ENCODE results near the gene AP3M1.

AP3M1 gene

GRCh38 chr10:74186678-74187077, 36.0 kb upstream of the AP3M1 start:
- ChIA-PET CTCF (interaction anchor here (0.6 kb wide), 1 partner anchor 36 kb away, joined by 4 read pairs; no protein-coding TSS in a partner anchor), POLR2A (no interaction called here)
- Histone ChIP-seq H3K4me3 (ENCODE audit: low read depth, low read length) (no peak overlapping the region), H3K9me3 (ENCODE audit: control insufficient read depth, insufficient read depth, low read depth, low read length) (no peaks in the 10 kb centered on the region), H3K4me1 (ENCODE audit: control insufficient read depth, insufficient read depth, low read length) (peaks cover 14% of the 10 kb centered on the region), H3K36me3 (ENCODE audit: control insufficient read depth in 2 of 2, insufficient read depth in 1 of 2, low read length in 2 of 2) (no peaks in the 10 kb centered on the region), H3K27ac (ENCODE audit: extremely low read depth, low read depth, low read length) (no peak overlapping the region)
- TF ChIP-seq PRDM1 (tag by site-specific recombination; IDR thresholded peaks at IDR 0.05) (peak; percentile 34), ZNF362 (tag by site-specific recombination; IDR thresholded peaks at IDR 0.05) (0 out of 2 replicates have a peak, but pooled peaks have one; percentile 25), ZNF571 (tag by site-specific recombination; IDR thresholded peaks at IDR 0.05) (no peak), WT1 (tag by site-specific recombination; IDR thresholded peaks at IDR 0.05) (no peak), SCRT1 (tag by site-specific recombination; IDR thresholded peaks at IDR 0.05; ENCODE audit: borderline replicate concordance) (peak; percentile 20; the same call in 1 of the 2 replicates), ZNF394 (tag by site-specific recombination; IDR thresholded peaks at IDR 0.05; ENCODE audit: borderline replicate concordance) (no peak), SCRT2 (tag by site-specific recombination; IDR thresholded peaks at IDR 0.05) (peak; percentile 83)

- H3K4me1 ChIP-seq (ENCODE audit: control insufficient read depth, insufficient read depth, low read length), result peaks cover 8% of the 10 kb centered on the region
- no peaks in the 10 kb centered on the region for H3K9me3 ChIP-seq (ENCODE audit: control insufficient read depth, insufficient read depth, low read depth, low read length)
- no peaks in the 10 kb centered on the region for H3K36me3 ChIP-seq (ENCODE audit: control insufficient read depth in 2 of 2, insufficient read depth in 1 of 2, low read length in 2 of 2)
- POLR2A ChIA-PET, result no interaction called here
- H3K4me3 ChIP-seq (ENCODE audit: low read depth, low read length), result no peak overlapping the region
- no peak overlapping the region for H3K27ac ChIP-seq (ENCODE audit: extremely low read depth, low read depth, low read length)
- CTCF ChIA-PET, result interaction anchor here (0.8 to 1.8 kb wide), 3 partner anchors 34 to 1131 kb away, joined by 3 to 5 read pairs (median 4); no protein-coding TSS in a partner anchor
- TF ChIP-seq RBAK (tag by site-specific recombination; IDR thresholded peaks at IDR 0.05) (no peak), ZNF433 (tag by site-specific recombination; IDR thresholded peaks at IDR 0.05; ENCODE audit: low read depth) (no peak), ZNF398 (tag by site-specific recombination; IDR thresholded peaks at IDR 0.05) (no peak), ATF2 (tag by site-specific recombination; IDR thresholded peaks at IDR 0.05; ENCODE audit: low read depth) (peak; percentile 82), ZFP3 (tag by site-specific recombination; IDR thresholded peaks at IDR 0.05; ENCODE audit: low read depth) (no peak), ZBTB21 (tag by site-specific recombination; IDR thresholded peaks at IDR 0.05) (0 out of 2 replicates have a peak, but pooled peaks have one; percentile 31), ZNF843 (tag by site-specific recombination; IDR thresholded peaks at IDR 0.05) (no peak), ZNF157 (tag by site-specific recombination; IDR thresholded peaks at IDR 0.05) (no peak), ZBTB26 (tag by site-specific recombination; optimal IDR thresholded peaks at IDR 0.05) (no peak), ZNF624 (tag by site-specific recombination; IDR thresholded peaks at IDR 0.05) (no peak), ZNF544 (tag by site-specific recombination; IDR thresholded peaks at IDR 0.05) (no peak), BCL11B (tag by site-specific recombination; IDR thresholded peaks at IDR 0.05; ENCODE audit: low read depth) (no peak), HOXD13 (CRISPR knock-in tag; IDR thresholded peaks at IDR 0.05; ENCODE audit: borderline replicate concordance) (no peak), BCL6B (tag by site-specific recombination; IDR thresholded peaks at IDR 0.05) (no peak), ZNF629 (tag by site-specific recombination; IDR thresholded peaks at IDR 0.05) (peak; percentile 70), ZNF585B (tag by site-specific recombination; IDR thresholded peaks at IDR 0.05) (no peak), ZNF423 (tag by site-specific recombination; IDR thresholded peaks at IDR 0.05) (no peak), ZBTB20 (tag by site-specific recombination; IDR thresholded peaks at IDR 0.05) (no peak), BCL11A (tag by site-specific recombination; IDR thresholded peaks at IDR 0.05; ENCODE audit: low read depth) (no peak), ZNF350 (tag by site-specific recombination; IDR thresholded peaks at IDR 0.05) (no peak), ZBTB8A (tag by site-specific recombination; IDR thresholded peaks at IDR 0.05) (no peak), ZFP37 (tag by site-specific recombination; IDR thresholded peaks at IDR 0.05) (no peak), ZSCAN23 (tag by site-specific recombination; IDR thresholded peaks at IDR 0.05) (no peak)
Measured at GRCh38 chr10:74179111-74179710, 28.6 kb upstream of the AP3M1 start.
